HEK293T (cell line): Measurements from ENCODE around the gene SLC9C2.
"Not testable (repeated sequence)": the region's sequence is repeated elsewhere in the genome, so short reads cannot be mapped to it uniquely, and the experiment has no call there.

Experiments
- CTCF ChIA-PET: fragments of 350-600 bp; formaldehyde crosslinking; extraction: SDS; loops from one replicate; lab custom pipeline; 2021; ENCODE audit warnings: antibody characterized with exemption, inconsistent platforms; lab: Yijun Ruan, JAX
- POLR2A ChIA-PET: fragments of 350-600 bp; formaldehyde crosslinking; extraction: SDS; loops from one replicate; lab custom pipeline; 2020; ENCODE audit warnings: antibody characterized with exemption, inconsistent platforms; lab: Yijun Ruan, JAX
- DNase-seq: peaks from one replicate; pipeline ENCODE4 v3.0.0; 2012; ENCODE audit warnings: mixed read lengths; ENCODE audit errors: extremely low spot score
- ARNT ChIP-seq: fragments of 450-650 bp; IDR thresholded peaks from 2 replicates; pipeline ENCODE4 v1.6.1; 2017; ENCODE audit warnings: mild to moderate bottlenecking
- BHLHE40 ChIP-seq: fragments of 450-650 bp; IDR thresholded peaks from 2 replicates; pipeline ENCODE4 v1.6.1; 2016; ENCODE audit warnings: mild to moderate bottlenecking, moderate library complexity, borderline replicate concordance
- CTBP1 ChIP-seq: fragments of 450-650 bp; IDR thresholded peaks from 2 replicates; pipeline ENCODE4 v1.6.1; 2016; ENCODE audit warnings: borderline replicate concordance
- ELF4 ChIP-seq: fragments of 450-650 bp; IDR thresholded peaks from 2 replicates; pipeline ENCODE4 v1.6.1; 2017; ENCODE audit warnings: antibody characterized with exemption
- FOXA1 ChIP-seq: fragments of 450-650 bp; IDR thresholded peaks from 2 replicates; pipeline ENCODE4 v1.6.1; 2016; ENCODE audit warnings: mild to moderate bottlenecking
- FOXK2 ChIP-seq: fragments of 450-650 bp; IDR thresholded peaks from 2 replicates; pipeline ENCODE4 v1.6.1; 2016; ENCODE audit warnings: mild to moderate bottlenecking
- FOXM1 ChIP-seq: fragments of 450-650 bp; IDR thresholded peaks from 2 replicates; pipeline ENCODE4 v1.6.1; 2017; ENCODE audit warnings: mild to moderate bottlenecking, borderline replicate concordance
- HDGF ChIP-seq: fragments of 450-650 bp; IDR thresholded peaks from 2 replicates; pipeline ENCODE4 v1.6.1; 2017; ENCODE audit warnings: antibody characterized with exemption, borderline replicate concordance
- L3MBTL2 ChIP-seq: fragments of 450-650 bp; conservative IDR thresholded peaks from 2 replicates; pipeline ENCODE4 v1.6.1; 2016; ENCODE audit warnings: mild to moderate bottlenecking
- LEF1 ChIP-seq: fragments of 450-650 bp; IDR thresholded peaks from 2 replicates; pipeline ENCODE4 v1.6.1; 2017; ENCODE audit warnings: mild to moderate bottlenecking, borderline replicate concordance
- NFRKB ChIP-seq: fragments of 450-650 bp; IDR thresholded peaks from 2 replicates; pipeline ENCODE4 v1.6.1; 2016; ENCODE audit warnings: mild to moderate bottlenecking, moderate library complexity
- SP1 ChIP-seq: fragments of 450-650 bp; IDR thresholded peaks from 2 replicates; pipeline ENCODE4 v1.6.1; 2017
- SUZ12 ChIP-seq: fragments of 450-650 bp; IDR thresholded peaks from 2 replicates; pipeline ENCODE4 v1.6.1; 2016; ENCODE audit warnings: mild to moderate bottlenecking
- TARDBP ChIP-seq: fragments of 450-650 bp; IDR thresholded peaks from 2 replicates; pipeline ENCODE4 v1.6.1; 2016
- ZNF384 ChIP-seq: fragments of 450-650 bp; IDR thresholded peaks from 2 replicates; pipeline ENCODE4 v1.6.1; 2016
- TF ChIP-seq, protein P1 (sequence below): fragments of 450-650 bp; IDR thresholded peaks from 2 replicates; pipeline ENCODE4 v1.6.1; 2016

The SLC9C2 gene

DNA sequence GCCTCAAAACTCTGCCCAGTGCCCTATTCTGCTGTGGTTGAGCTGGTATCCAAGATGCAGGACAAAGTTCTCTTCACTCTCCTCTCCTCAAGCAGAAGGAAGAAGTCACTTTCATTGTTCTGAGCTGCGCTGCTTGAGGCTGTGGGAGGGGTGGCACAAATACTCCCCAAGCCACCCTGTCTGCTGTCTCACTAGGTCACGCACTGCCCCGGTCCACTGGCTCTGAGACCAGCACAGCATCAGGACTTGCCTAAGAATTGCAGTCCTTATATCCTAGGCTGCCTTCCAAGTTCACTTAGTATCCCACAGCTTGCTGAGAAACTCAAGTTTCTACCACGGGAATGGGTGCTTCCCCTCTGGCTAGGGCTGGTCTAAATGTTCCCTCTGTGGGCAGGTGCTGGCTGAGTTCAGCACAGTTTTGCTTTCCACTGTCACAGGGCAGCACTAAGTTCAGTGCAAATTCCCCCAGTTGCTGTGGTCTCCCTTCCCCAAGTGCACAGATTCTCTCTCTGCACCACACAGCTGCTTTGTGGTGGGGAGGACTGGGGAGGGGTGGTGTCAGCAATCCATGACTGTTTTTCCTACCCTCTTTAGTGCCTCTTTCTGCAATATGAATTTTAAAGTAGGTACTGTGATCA lies 32.4 kb downstream of the SLC9C2 start:
- ChIA-PET CTCF (no interaction called here), POLR2A (no interaction called here)
- TF ChIP-seq, protein P1, sequence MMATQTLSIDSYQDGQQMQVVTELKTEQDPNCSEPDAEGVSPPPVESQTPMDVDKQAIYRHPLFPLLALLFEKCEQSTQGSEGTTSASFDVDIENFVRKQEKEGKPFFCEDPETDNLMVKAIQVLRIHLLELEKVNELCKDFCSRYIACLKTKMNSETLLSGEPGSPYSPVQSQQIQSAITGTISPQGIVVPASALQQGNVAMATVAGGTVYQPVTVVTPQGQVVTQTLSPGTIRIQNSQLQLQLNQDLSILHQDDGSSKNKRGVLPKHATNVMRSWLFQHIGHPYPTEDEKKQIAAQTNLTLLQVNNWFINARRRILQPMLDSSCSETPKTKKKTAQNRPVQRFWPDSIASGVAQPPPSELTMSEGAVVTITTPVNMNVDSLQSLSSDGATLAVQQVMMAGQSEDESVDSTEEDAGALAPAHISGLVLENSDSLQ, result no peak
- DNase-seq, result no peak

DNA sequence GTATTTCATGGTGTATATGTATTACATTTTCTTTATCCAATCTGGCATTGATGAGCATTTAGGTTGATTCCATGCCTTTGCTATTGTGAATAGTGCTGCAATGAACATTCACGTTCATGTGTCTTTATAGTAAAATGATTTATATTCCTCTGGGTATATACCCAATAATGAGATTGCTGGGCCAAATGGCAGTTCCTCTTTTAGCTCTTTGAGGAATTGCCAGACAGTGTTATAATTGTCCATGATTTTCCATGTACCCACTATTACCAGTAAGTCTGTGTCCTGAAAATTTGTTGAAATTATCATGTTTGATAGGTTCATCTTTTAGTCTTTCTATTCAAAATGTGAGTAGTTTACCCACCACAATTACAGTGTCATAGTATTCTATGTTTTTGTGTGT lies 34.4 kb downstream of the SLC9C2 start:
- no peak for DNase-seq
- TF ChIP-seq ARNT (no peak), FOXK2 (no peak), FOXA1 (no peak), FOXM1 (no peak), HDGF (no peak), TARDBP (no peak), ZNF384 (no peak), NFRKB (no peak), BHLHE40 (no peak), LEF1 (no peak), CTBP1 (no peak)
- POLR2A ChIA-PET, result no interaction called here
- CTCF ChIA-PET, result no interaction called here

DNA sequence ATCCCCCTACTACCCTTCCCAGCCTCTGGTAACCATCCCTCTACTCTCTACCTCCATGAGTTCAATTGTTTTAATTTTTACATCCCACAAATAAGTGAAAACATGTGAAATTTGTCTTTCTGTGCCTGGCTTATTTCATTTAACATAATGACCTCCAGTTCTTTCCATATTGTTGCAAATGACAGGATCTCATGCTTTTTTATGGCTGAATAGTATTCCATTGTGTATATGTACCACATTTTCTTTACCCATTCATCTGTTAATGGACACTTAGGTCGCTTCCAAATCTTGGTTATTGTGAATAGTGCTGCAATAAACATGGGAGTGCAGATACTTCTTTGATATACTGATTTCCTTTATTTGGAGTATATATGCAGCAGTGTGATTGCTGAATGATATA lies 39.0 kb downstream of the SLC9C2 start:
- DNase-seq, POLR2A ChIA-PET, CTCF ChIA-PET: not testable (repeated sequence)

DNA sequence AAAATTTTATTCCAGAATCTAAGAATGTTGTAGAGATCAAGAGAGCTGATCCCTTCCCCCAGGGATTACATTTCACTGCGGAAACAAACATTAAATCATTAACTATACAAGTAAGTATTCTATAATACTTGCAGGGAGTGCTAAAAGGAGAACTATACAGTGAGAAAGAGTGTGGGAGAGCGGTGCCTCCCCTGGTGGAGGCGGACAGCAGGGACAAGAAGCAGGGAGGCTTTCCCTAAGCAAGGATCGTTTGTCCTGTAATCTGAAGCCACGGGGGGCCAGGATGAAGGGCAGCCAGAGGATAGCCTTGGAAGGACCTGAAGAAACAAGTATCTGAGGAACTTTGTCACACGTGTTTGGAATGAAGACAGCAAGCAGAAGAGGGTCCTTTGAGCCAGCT lies 40.1 kb downstream of the SLC9C2 start:
- ChIA-PET POLR2A (no interaction called here), CTCF (no interaction called here)
- TF ChIP-seq, protein P1, result no peak
- TF ChIP-seq LEF1, result no peak
- no peak for TF ChIP-seq SP1
- no peak for TF ChIP-seq FOXM1
- TF ChIP-seq TARDBP, result no peak
- no peak for TF ChIP-seq L3MBTL2
- TF ChIP-seq BHLHE40, result no peak
- TF ChIP-seq ARNT, result no peak
- TF ChIP-seq ELF4, result no peak
- TF ChIP-seq ZNF384, result no peak
- no peak for TF ChIP-seq HDGF
- no peak for TF ChIP-seq FOXK2
- DNase-seq, result peak; percentile 46

DNA sequence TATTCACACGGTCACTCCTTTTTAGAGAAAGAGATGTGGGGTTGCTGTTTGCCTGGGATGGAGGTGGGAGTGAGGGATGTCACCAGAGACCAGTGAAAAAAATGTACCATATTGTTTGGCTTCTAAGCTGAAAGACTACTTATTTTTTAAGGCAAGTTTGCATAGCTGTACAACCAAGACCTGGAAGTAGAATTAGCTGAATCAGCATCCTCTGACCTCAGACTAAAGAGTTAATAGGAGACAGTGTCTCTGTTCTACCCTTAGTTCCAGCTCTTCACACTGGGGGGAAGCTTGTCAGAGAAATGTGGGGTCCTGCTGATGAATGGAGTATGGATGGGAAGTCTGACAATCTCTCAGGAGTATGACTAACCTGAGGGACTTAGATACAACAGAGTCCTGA lies 41.6 kb downstream of the SLC9C2 start:
- ChIA-PET POLR2A (no interaction called here), CTCF (no interaction called here)
- TF ChIP-seq FOXK2 (no peak), NFRKB (no peak), ARNT (no peak), FOXA1 (no peak), SP1 (no peak), HDGF (no peak), FOXM1 (no peak), BHLHE40 (no peak), TARDBP (no peak), ZNF384 (no peak), SUZ12 (no peak), CTBP1 (no peak), LEF1 (no peak)
- TF ChIP-seq, protein P1, result no peak
- DNase-seq, result no peak

DNA sequence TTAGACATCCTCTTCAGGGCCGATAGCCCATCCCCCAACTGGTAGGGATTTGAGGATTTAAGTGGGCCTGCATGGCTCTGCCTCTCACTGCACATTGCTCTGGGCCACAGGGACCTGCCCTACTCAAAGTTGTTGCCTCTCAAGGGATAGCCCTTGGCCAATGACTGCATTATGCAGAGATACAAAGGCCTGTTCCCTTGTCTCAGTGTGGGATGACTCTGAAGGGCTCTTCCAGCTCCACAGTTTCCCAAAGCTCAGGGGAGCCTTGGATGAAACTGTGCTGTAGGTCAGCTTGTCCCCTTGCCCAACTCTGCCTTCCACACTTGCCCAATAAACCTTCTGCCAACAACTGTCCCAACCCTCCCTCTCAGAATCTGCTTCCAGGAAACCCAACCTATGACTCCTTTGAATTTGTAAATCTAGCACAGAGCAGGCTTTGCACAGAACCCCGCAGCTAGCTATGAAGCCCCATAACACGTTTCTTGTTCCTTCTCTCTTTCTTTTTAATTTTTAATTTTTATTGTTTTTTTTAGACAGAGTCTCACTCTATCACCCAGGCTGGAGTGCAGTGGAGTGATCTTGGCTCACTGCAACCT lies 42.5 kb downstream of the SLC9C2 start:
- CTCF ChIA-PET, result no interaction called here
- no peak for DNase-seq
- POLR2A ChIA-PET, result no interaction called here
- TF ChIP-seq, protein P1, result no peak
- TF ChIP-seq CTBP1 (no peak), TARDBP (no peak), NFRKB (no peak), L3MBTL2 (no peak)
